ENCODE results near the gene ITPK1.

ITPK1 gene

GRCh38 chr14:93057586-93058280 is 58.0 kb downstream of the ITPK1 start:
- DNase-seq: no peak

- no peak for DNase-seq
Observed at GRCh38 chr14:93056840-93057585, 58.7 kb downstream of the ITPK1 start.

GRCh38 chr14:93056166-93056839 is 59.4 kb downstream of the ITPK1 start:
- no peak for DNase-seq

- DNase-seq: no peak
Observed at GRCh38 chr14:93055651-93056115, 60.0 kb downstream of the ITPK1 start.

GRCh38 chr14:93054876-93055275 is 60.8 kb downstream of the ITPK1 start:
- DNase-seq: no peak

GRCh38 chr14:93054006-93054405 is 61.7 kb downstream of the ITPK1 start:
- no peak for DNase-seq

GRCh38 chr14:93051600-93052546 is 63.9 kb downstream of the ITPK1 start:
- no peak for DNase-seq

- DNase-seq: no peak
Observed at GRCh38 chr14:93050761-93051160, 65.0 kb downstream of the ITPK1 start.

- DNase-seq: no peak
Observed at GRCh38 chr14:93049867-93050331, 65.8 kb downstream of the ITPK1 start.

GRCh38 chr14:93049315-93049714 is 66.4 kb downstream of the ITPK1 start:
- no peak for DNase-seq

GRCh38 chr14:93048843-93049242 is 66.9 kb downstream of the ITPK1 start:
- DNase-seq: no peak

GRCh38 chr14:93047661-93048060 is 68.1 kb downstream of the ITPK1 start:
- DNase-seq: no peak

GRCh38 chr14:93047157-93047556 is 68.6 kb downstream of the ITPK1 start:
- DNase-seq: no peak

GRCh38 chr14:93046705-93047050 is 69.0 kb downstream of the ITPK1 start:
- DNase-seq: no peak

GRCh38 chr14:93045965-93046704 is 69.6 kb downstream of the ITPK1 start:
- no peak for DNase-seq

GRCh38 chr14:93045211-93045674 is 70.5 kb downstream of the ITPK1 start:
- DNase-seq: peak; percentile 92

- no peak for DNase-seq
Observed at GRCh38 chr14:93044556-93044955, 71.2 kb downstream of the ITPK1 start.

GRCh38 chr14:93044121-93044520 is 71.6 kb downstream of the ITPK1 start:
- DNase-seq: no peak

- no peak for DNase-seq
Observed at GRCh38 chr14:93042968-93043940, 72.5 kb downstream of the ITPK1 start.

- peak; percentile 71 for DNase-seq
Observed at GRCh38 chr14:93041830-93042229, 73.9 kb downstream of the ITPK1 start.

GRCh38 chr14:93040982-93041381 is 74.7 kb downstream of the ITPK1 start:
- no peak for DNase-seq
